LoVo (cell line): ENCODE results near the gene PLEKHG5.
A peak's percentile ranks its signal among the peaks of the same experiment; 100 is the strongest.

Experiments used
- DNase-seq: peaks from one replicate; pipeline ENCODE4 v3.0.0-alpha.2; 2016; ENCODE audit warnings: low spot score

The PLEKHG5 gene, protein sequence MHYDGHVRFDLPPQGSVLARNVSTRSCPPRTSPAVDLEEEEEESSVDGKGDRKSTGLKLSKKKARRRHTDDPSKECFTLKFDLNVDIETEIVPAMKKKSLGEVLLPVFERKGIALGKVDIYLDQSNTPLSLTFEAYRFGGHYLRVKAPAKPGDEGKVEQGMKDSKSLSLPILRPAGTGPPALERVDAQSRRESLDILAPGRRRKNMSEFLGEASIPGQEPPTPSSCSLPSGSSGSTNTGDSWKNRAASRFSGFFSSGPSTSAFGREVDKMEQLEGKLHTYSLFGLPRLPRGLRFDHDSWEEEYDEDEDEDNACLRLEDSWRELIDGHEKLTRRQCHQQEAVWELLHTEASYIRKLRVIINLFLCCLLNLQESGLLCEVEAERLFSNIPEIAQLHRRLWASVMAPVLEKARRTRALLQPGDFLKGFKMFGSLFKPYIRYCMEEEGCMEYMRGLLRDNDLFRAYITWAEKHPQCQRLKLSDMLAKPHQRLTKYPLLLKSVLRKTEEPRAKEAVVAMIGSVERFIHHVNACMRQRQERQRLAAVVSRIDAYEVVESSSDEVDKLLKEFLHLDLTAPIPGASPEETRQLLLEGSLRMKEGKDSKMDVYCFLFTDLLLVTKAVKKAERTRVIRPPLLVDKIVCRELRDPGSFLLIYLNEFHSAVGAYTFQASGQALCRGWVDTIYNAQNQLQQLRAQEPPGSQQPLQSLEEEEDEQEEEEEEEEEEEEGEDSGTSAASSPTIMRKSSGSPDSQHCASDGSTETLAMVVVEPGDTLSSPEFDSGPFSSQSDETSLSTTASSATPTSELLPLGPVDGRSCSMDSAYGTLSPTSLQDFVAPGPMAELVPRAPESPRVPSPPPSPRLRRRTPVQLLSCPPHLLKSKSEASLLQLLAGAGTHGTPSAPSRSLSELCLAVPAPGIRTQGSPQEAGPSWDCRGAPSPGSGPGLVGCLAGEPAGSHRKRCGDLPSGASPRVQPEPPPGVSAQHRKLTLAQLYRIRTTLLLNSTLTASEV

DNA sequence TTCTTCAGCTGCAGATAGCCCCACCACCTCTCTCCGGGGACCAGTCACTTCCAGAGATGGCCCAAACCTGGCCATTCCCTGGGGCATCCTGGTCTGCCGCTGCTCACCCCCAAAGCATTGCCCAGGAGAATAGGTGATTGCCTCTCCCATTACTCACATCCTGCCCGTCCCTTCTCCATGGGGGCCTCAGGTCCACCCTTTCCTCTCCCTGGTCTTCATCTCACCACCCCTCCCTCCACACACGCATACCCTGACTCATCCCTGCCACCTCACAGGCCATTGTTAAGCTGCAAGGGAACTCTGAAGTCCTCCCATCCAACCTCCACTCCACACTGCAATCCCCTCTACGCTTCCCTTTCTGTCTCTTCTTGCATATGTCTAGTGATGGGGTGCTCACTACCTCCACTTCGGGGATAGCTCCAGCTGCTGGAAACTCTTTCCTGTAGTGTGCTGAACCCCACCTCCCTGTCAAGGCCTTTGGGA is at the start of gene PLEKHG5:
Gene PLEKHG5 (minus strand): TSS at position 188 of the 483 bp plus-strand sequence. CDS start 14,096 bp downstream, outside the sequence.
- peak; percentile 72 for DNase-seq

DNA sequence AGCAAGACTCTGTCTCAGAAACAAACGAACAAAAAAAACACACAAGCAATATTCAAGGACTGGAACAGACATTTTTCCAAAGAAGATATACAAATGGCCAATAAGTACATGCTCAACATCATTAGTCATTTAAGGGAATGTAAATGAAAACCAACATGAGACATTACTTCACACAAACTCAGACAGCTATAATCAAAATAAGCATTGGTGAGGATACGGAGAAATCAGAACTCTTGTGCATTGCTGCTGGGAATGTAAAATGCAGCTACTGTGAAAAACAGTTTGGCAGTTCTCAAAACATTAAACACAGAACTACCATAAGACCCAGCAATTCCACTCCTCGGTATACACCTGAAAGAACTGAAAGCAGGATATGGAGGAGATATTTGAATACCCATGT is 47.5 kb upstream of the PLEKHG5 start:
- no peak for DNase-seq

DNA sequence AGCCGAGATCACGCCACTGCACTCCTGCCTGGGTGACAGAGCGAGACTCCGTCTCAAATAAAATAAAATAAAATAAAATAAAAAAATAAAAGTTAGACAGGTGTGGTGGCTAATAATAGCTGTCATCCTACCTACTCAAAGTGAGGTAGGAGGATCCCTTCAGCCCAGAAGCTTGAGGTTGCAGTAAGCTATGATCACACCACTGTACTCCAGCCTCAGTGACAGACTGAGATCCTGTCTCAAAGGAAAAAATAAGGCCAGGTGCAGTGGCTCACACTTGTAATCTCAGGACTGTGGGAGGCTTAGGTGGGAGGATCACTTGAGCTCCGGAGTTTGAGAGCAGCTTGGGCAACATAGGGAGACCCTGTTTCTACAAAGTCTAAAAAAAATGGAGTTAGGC is 44.8 kb upstream of the PLEKHG5 start:
- DNase-seq, result no peak

DNA sequence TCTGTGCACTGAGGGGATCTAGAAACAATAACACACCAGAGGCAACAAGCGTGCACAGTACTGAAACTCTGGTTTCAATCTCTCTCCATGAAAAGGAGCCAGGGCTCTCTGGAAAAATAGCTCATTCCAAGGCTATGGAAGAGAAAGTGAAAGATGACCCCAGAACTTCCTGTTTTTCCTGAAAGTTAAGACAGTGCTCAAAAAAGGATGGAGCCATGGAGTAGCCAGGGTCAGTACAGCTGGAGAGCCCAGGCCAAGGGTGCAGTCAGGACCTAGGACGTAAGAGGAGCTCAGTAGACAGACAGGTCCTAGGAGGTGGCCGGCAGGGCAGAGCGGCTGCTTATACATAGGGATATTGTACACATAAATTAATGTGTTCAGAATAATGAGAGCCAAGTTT is 43.7 kb upstream of the PLEKHG5 start:
- no peak for DNase-seq

DNA sequence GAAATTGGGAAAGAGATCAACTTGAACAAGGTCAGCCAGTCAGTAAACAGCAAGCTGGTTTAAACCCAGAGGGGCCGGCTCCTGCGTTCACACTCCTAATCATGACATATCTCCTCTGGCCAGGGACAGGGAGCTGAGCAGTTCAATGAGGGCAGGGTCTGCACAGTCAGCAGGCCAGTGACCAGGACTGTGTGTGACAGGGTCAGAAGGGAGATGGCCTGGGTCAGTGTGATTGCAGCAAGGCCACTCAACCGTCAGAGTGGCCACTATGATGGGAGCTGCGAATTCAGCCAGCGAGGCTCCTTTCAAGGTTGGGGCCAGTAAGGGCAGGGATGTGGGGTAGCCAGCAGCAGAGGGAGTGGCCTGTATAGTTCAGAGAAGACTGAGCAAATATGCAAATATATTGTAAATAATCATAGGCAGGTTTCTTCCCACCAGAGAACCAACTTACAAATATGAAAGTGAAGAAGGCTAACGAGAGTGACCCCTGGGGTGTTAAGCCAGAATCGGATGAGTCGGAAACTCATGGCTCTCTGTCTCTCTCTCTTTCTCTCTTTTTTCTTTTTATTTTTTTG is 42.9 kb upstream of the PLEKHG5 start:
- DNase-seq, result no peak

DNA sequence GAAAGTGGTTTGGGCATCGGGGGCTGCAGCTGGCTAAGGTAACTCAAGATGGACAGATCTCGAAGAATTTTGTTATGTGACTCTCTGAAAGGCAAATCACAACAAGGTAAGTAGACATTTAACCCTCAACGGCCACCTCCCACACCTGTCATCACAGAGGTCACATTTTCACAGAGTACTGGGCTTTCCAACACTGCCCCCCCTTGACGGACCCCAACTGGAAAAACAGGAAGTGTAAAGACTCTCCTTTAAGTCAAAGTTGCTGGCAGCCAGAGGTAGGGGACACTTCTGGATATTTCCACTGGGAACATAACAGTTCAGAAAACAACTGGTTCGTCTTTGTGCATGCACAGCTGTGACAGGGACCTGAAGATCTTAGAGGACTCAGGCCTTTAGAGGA is 40.5 kb upstream of the PLEKHG5 start:
- DNase-seq, result no peak

DNA sequence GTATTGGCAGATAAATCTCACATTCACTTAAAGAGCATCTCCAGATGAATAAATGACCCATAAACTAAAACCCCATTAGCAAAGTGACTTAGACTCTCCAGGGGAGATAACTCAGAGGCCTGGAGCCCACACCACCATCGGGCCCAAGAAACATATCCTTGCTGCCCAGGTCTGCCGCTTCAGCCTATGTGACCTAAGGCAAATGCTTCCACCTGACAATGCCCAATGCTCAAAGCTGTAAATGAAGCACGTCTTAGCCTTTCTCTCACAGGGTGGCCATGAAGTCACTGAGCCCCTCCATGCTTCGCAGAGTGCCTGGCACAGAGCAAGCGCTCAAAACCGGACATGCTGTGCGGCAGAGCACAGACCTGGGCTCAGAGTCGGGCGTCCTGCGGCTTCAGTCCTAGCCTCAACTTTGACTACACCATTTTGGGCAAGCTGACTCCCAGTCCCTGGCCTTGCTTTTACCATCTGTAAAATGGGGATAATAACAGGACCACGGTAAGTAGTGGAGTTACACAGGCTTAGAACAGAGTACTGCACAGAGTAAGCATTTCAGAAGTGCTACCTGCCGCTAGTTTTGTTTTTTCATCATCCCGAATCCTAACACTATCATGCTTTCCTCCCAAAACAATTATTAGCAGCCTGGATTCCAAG is 39.2 kb upstream of the PLEKHG5 start:
- DNase-seq, result no peak

DNA sequence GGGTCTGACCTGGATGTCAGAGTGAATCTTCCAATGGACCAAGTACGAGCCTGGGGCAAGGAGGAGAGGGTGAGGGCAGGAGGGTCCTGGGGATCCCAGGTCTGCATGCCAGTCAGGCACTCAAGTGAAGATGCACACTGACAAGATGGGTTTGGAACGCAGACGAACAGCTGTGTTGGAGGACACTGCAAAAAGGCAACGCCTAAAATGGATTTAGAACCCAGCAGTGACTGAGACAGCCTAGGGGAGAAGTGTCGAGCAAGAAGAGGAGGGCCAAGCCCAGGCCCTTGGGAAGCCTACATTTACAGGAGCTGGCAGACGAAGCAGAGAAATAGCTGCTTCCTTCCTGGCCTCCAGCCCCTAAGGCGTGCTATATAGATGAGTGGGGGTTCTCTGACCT is 37.0 kb upstream of the PLEKHG5 start:
- DNase-seq, result no peak

DNA sequence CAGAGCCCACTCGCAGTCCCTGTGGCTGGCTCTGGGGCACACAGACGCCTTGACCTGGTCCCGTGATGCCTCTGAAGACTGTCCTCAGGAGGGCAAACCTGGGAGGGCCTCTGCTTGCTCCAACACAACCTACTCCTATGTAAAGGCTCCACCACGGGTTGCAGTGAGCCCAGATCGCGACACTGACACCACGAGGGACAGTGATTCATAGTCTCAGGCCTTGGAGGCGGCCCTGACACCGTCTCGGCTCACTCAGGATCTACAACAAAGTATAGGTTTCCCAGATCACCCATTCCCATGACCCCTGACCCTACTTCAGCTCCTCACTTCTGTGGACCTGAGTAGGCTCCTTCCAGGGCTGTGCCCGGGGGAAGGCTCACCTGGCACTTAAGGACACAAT is 34.8 kb upstream of the PLEKHG5 start:
- no peak for DNase-seq

DNA sequence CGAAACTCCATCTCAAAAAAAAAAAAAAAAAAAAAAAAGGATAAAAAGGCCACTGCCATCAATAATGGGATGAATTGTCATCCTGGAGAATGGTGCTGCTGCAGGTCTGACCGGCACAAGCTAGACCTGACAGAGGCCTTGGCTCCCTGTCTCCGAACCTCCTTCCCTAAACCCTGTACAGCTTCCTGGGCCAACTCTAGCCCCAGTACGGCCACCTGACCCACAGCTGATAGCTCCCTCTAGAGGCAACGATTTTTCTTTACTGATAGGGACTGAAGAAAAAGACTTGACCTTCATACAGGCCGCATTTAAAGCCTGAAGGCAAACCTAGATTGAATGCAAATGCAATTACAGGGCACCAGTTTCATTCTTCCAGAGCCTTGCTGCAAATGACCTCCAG is 32.1 kb upstream of the PLEKHG5 start:
- peak; percentile 8 for DNase-seq

DNA sequence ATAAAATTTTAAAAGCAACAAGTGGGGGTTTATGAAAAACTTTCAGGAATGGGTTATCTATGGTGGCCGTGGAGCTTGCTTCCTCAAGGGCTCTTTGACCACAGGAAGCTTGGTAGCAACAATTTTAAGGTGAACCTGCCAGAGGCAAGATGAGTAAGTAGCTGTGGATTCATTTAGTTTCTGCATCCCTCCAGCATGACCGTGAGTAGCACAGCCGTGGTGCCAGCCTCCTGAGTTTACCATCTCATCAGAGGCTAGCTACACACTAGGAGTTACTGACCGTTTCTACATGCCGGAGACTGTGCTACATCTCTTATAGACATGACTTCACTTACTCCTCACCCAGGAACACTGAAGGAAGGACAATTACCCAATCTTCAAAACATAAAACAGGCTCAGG is 30.1 kb upstream of the PLEKHG5 start:
- no peak for DNase-seq

DNA sequence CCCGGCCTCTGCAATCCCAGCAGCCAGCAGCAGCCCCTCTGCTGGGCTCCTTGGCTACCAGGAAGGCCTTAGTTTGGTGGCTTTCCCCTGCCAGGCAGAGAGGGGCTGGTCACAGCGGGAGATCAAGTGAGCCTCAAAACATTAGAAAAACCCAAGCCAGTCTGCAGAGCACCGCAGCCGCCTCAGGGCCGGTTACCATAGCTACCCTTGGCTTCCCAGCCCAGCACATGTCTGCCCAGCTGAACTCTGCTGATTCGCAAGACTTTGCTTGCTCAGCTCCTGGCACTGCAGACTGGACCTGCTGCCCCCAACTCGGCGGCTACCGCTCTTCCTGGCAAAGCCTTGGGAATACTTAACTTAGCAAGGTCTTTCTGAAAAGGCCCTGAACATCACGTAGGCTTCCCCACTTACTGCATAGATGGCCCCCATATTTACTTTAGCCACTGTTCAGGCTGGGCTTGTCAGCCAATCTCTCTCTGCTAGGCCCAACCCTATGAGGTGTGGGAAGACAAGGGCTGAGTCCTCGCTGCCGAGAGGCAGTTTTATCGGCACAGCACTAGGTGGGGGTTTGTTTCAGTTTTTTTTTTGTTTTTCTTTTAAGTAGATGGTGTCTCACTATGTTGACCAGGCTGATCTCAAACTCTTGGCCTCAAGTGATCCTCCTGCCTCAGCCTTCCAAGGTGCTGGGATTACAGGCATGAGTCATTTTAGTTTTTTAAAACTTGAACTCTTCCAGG is 28.6 kb upstream of the PLEKHG5 start:
- no peak for DNase-seq

DNA sequence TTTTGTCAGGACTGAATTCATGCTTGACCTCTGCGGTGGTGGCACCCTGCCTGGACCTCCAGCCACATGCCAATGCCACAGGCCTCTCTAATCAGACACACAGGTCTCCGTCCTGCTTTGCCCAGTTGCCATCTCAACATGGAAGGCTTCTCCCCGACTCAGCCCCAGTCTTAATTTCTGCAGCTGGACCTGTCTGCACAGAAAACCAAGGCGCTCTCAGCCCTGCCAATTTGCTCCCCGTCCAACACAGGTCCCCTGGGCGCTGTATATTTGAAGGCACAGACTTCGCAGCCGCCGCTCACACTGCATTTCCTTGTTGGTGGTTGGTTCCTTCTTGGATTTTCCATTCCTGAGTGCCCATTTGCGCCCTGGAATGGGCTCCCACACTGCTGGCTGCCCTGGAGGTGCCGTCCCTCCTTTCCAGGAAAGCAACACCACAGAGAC is 28.0 kb upstream of the PLEKHG5 start:
- DNase-seq, result no peak

DNA sequence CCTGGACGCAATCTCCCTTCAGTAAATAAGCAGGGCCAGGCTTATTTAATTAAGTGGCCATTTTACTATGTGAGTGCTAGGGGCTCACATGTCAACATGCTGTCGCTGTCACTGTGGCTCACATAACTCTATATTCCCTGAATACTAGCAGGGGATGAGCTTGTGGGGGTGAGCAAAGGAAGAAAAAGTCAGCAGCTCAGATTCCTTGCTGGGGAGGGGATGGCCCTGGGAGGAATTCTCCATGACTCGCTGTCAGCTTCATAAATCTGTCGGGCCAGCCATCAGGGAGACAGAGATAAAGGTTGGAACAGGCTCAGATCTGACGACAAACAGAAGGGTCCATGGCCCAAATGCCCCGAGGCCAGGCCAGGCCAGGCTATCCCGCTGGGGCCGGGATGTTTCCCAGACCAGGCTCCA is 26.0 kb upstream of the PLEKHG5 start:
- no peak for DNase-seq

DNA sequence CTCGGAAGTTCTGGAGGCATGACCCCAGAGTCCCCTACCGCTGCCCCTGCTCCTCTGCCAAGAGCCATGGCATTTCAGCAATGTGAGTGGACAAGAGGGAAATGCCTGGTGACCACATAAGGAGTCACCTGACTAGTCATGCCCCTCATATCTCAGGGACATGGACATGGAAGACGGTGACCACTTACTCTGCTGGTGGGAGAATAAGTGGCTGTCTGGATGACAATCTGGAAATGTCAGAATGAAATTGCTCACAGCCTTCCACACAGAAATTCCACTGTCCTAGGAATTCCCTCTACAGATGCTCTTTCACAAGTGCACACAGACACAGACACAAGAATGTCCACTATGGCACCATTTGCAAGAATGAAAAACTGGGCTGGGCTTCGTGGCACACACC is 24.3 kb upstream of the PLEKHG5 start:
- no peak for DNase-seq

DNA sequence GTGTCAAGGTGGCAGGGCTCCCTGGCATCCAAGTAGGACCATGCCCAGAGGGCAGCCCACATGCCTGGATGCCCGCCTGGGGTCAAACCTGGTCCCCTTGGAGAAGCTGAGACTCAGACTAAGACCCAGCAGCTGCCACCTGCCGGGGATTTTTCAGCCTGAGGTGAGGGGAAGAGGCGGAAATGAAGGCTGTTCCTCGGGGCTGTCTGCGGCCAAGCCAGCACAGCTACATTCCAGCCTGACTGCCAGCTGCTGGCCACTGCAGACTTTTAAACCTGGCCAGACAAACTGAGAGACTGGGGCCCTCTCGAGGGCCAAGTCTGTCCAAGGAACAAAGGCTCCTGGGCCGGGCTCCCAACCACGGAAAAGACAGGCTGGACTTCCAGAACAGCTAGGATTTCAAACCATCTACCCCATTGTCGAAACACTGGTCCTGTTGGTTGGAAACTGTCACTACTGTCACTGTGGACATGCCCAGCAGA is 21.9 kb upstream of the PLEKHG5 start:
- DNase-seq, result no peak

DNA sequence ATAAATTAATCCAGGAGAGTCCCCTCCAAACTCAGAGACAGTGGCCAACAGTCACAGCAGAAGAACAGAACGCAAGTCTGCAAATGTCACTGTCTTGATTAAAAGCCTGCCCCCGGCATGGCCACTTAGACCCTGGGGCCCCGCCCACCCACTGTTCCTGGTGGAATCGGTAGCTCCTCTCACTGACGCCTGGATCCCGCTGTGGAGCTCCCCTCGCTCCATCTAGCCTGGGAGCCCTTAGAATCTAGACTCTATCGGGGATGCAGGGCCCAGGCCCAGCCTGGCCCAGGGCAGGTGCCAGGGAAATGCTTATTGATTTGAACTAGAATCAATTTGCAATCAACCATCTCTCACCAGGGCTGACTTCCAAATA is 21.4 kb upstream of the PLEKHG5 start:
- no peak for DNase-seq

DNA sequence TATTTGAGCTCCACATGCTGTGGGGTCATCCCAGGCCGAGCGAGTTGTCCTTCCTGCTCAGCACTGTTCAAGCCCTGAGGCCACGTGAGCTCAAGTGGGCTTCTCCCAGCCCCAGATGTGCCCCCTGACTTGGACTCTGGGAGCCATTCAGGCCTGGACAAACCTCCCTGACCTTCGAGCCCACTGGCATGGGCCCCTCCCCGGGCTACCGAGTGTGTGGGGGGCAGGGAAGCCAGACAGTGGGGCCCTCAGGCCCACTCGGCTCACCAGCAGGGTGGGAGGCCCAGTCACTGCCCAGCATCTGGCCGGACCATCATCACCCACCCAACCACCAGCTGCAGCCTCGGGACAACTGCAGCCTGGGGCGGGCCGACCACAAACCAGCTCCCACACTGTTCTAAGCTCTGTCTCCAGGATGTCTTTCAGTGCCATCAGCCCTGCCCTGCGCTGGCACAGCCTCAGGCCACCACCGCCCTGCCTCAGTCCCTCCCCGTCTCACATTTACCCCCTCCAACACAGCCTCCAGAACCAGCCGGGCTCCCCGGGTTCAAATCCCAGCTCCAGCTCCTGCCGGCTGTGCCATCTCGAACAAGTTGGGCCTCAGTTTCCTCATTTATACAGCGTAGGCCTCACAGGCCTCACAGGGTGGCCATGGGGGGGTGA is 20.9 kb upstream of the PLEKHG5 start:
- DNase-seq, result no peak

DNA sequence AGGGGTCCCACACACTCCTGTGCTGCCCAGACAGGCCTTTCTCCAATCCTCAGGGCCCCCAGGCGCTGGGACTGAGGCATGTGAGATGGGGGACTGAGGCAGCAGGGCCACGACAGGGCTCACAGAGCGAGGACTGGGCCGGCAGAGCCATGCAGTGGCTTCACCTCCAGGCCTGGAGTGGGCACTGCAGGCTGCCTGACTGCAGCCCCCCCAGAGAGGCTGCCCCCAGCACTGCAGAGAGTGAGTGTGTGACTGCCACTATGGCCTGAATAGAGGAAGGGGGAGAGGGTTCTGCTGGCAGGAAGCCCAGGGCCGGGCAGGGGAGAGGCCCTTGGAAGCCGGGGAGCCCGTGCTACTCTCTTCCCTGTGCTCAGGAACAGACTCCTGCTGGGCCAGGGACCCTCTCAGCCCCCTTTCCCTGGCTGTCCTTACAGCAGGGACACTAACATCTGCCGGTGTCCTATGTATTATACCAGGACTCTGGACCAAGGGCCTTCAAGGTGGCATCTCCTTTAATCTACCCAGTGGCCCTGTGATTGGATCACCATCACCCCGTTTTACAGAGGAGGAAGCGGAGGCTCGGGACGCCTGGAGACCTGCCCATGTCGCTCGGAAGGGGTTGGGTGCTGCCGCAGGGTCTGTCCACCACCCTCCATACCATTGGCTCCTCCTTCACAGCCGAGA is 20.2 kb upstream of the PLEKHG5 start:
- DNase-seq, result no peak

DNA sequence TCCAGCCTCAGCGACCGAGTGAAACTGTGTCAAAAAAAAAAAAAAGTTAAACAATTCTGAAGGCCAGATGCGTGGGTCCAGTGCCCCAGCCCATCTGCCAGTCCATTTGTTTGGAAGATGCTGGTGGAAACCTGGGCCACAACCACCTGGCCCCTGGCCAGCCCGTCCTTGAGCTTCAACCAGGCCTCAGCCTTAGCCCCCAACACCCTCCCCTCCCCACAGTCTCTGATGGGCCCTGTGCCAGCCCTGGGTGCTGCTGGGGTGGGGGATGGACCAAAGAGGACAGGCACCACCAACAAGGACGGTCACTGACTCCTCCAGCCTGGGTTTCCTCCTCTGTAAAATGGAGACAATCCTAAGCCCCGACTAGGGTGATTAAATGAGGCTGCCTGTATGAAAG is 19.6 kb upstream of the PLEKHG5 start:
- no peak for DNase-seq
